Omental fat pad (tissue), 4 donors: ENCODE results near the gene ZDBF2. TPM values are rescaled to one million over a fixed set of nuclear protein-coding genes. Genes with fewer than 3 reads are reported as not detected.
"Not testable (repeated sequence)": the region's sequence is repeated elsewhere in the genome, so short reads cannot be mapped to it uniquely, and the experiment has no call there.

Source experiments
- ATAC-seq: fragments of 150-250 bp; one replicate; pipeline ENCODE4 v1.9.1; 2016; ENCODE audit warnings: mild to moderate bottlenecking, moderate library complexity; ENCODE audit not compliant: low FRiP score
- DNase-seq: peaks from one replicate; pipeline ENCODE4 v3.0.0-alpha.2; 2019; ENCODE audit warnings: low spot score
- total RNA-seq, 4 donors: library from RNA; depleted of rRNA; stranded (reverse); fragments of >200 nt; gene quantifications; one replicate each; pipeline ENCODE4 v1.1.0, GENCODE V29; 2016
- TF ChIP-seq, protein P1 (sequence below), 3 donors: fragments of 450-650 bp; IDR thresholded peaks; one replicate each; pipeline ENCODE4 v1.5.1; 2016 to 2017; ENCODE audit warnings: antibody characterized with exemption in 3 of 3, mild to moderate bottlenecking in 3 of 3, moderate library complexity in 2 of 3

ZDBF2 gene
- total RNA-seq, 4 donors from 2014 or later = 8.4 to 25.4 (median 10.7) TPM

GRCh38 chr2:206289391-206289790 lies 14.9 kb downstream of the ZDBF2 start:
- TF ChIP-seq, protein P1, sequence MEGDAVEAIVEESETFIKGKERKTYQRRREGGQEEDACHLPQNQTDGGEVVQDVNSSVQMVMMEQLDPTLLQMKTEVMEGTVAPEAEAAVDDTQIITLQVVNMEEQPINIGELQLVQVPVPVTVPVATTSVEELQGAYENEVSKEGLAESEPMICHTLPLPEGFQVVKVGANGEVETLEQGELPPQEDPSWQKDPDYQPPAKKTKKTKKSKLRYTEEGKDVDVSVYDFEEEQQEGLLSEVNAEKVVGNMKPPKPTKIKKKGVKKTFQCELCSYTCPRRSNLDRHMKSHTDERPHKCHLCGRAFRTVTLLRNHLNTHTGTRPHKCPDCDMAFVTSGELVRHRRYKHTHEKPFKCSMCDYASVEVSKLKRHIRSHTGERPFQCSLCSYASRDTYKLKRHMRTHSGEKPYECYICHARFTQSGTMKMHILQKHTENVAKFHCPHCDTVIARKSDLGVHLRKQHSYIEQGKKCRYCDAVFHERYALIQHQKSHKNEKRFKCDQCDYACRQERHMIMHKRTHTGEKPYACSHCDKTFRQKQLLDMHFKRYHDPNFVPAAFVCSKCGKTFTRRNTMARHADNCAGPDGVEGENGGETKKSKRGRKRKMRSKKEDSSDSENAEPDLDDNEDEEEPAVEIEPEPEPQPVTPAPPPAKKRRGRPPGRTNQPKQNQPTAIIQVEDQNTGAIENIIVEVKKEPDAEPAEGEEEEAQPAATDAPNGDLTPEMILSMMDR (IDR thresholded peaks at IDR 0.05) = no peak
- DNase-seq = no peak
- ATAC-seq = no peak

DNA sequence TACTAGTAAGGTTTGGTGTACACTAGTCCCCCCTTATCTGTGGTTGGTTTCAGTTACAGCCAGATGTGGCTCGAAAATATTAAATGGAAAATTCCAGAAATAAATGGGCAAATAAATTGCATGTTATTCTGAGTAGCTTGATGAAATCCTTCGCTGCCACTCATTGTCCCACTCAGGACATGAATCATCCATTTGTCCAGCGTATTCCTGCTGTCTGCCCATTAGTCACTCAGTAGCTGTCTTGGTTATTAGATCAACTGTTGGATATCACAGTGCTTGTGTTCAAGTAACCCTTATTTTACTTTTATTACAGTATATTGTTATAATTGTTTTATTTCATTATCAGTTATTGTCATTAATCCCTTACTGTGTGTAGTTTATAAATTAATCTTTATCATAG lies 21.7 kb downstream of the ZDBF2 start:
- TF ChIP-seq, protein P1 (IDR thresholded peaks at IDR 0.05) = no peak
- no peak for ATAC-seq

GRCh38 chr2:206299608-206300007 lies 25.1 kb downstream of the ZDBF2 start:
- not testable (repeated sequence) for ATAC-seq

More for the DNA sequence above, 21.7 kb downstream of the ZDBF2 start:
- no peak for DNase-seq

GRCh38 chr2:206305523-206306245 lies 31.2 kb downstream of the ZDBF2 start:
- DNase-seq (no peak), ATAC-seq (no peak)
- TF ChIP-seq, protein P1 (IDR thresholded peaks at IDR 0.05) = no peak

More at GRCh38 chr2:206299608-206300007, 25.1 kb downstream of the ZDBF2 start:
- not testable (repeated sequence) for DNase-seq

DNA sequence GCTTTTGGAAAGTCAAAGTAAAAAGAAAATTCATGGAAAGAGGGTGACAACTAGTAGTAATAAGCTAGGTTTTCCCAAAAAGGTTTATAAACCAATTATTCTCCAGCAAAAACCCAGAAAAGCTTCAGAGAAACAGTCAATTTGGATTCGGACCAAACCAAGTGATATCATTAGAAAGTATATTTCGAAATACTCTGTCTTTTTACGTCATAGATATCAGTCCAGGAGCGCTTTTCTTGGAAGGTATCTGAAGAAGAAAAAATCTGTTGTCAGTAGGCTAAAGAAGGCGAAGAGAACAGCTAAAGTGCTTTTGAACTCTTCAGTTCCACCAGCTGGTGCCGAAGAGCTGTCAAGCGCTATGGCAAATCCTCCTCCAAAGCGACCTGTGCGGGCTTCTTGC lies 36.6 kb downstream of the ZDBF2 start:
- ATAC-seq = no peak
- DNase-seq = no peak
- TF ChIP-seq, protein P1 (IDR thresholded peaks at IDR 0.05) = no peak

DNA sequence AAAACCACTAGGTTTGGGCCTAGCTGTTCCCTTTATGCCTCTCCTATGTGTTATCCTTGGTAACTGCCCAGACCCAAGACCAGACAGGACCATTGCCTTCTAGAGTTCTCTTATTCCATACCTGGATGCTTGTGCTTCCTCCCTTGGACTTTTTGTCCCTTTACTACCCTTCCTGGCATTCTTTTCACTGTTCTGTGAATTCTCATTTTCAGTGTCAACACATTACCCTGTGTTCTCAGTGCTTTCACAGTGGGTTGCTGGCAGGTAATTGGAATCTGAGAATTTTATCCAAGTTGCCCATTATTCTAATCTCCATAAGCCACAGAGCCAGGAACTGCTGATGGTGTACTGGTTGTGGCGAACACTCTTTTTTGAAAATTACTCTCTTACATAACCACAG lies 41.7 kb downstream of the ZDBF2 start:
- ATAC-seq = no peak
- TF ChIP-seq, protein P1 (IDR thresholded peaks at IDR 0.05) = no peak
- no peak for DNase-seq

DNA sequence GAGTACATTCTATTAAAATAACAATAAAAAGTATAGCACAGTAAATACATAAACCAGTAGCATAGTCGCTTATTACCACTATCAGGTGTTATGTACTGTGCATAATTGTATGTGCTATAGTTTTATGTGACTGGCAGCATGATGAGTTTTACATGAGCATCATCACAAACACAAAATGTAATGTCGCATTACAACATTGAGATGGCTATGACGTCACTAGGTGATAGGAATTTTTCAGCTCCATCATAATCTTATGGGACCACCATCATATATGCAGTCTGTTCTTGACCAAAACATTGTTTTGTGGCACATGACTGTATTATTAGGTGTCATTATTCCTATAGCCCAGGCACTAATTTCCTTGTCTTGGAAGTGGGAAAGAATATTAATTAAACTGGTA lies 48.6 kb downstream of the ZDBF2 start:
- ATAC-seq = no peak
- DNase-seq = no peak
- TF ChIP-seq, protein P1 (IDR thresholded peaks at IDR 0.05) = no peak
